B cell (primary cell): ENCODE measurements around the gene KLK6. TPM values are rescaled to one million over a fixed set of nuclear protein-coding genes. Genes with fewer than 3 reads are reported as not detected.

Experiments
- ATAC-seq: fragments of 200-7000 bp; cut with Tn5 transposase; one replicate; pipeline ENCODE4 v1.10.0; 2021; ENCODE audit warnings: low read depth, mild to moderate bottlenecking, moderate number of reproducible peaks, moderate library complexity
- CTCF ChIA-PET: fragments of 350-600 bp; sonication (Branson Sonifier 250); formaldehyde crosslinking; loops from one replicate; lab custom pipeline; 2021; ENCODE audit warnings: antibody characterized with exemption, inconsistent platforms; lab: Charles Lee
- POLR2A ChIA-PET: fragments of 350-600 bp; sonication (Branson Sonifier 250); formaldehyde crosslinking; loops from one replicate; lab custom pipeline; 2021; ENCODE audit warnings: antibody characterized with exemption; lab: Charles Lee
- DNase-seq: peaks from one replicate; pipeline ENCODE4 v3.0.0; 2013
- H2AFZ ChIP-seq: 2 replicates; pipeline ENCODE4 v1.6.1; 2012; ENCODE audit warnings: mild to moderate bottlenecking, low read depth, low read length; ENCODE audit not compliant: insufficient read depth, poor library complexity, severe bottlenecking
- H3K27ac ChIP-seq, 2 donors: 1 replicate in 1 of 2; 2 replicates in 1 of 2; pipeline ENCODE4 v1.5.1; 2012 to 2013; ENCODE audit warnings: low read length in 2 of 2, mild to moderate bottlenecking in 2 of 2, moderate library complexity in 1 of 2
- H3K27me3 ChIP-seq, 4 experiments: fragments of 200-600 bp in 1 of 4; sonication (generic) in 1 of 4; replicated peaks in 1 of 4; 1 replicate in 2 of 4; 2 replicates in 2 of 4; pipeline versions ENCODE4 v1.6.1 to v1.7.0; 2013 to 2016; ENCODE audit warnings: low read length in 3 of 4, mild to moderate bottlenecking in 2 of 4, mixed read lengths in 1 of 4, moderate library complexity in 1 of 4; ENCODE audit not compliant: insufficient read depth in 4 of 4, control insufficient read depth in 3 of 4; ENCODE audit errors: control extremely low read depth in 1 of 4
- H3K36me3 ChIP-seq, 2 experiments: replicated peaks in 1 of 2; 1 replicate in 1 of 2; 2 replicates in 1 of 2; pipeline versions ENCODE4 v1.6.1 to v1.7.1; 2013; ENCODE audit warnings: low read length in 1 of 2; ENCODE audit not compliant: insufficient read depth in 2 of 2, control insufficient read depth in 1 of 2; ENCODE audit errors: control extremely low read depth in 1 of 2, extremely low read depth in 1 of 2
- H3K4me1 ChIP-seq, 2 donors: fragments of 200-600 bp in 1 of 2; sonication (generic) in 1 of 2; 1 replicate in 1 of 2; 2 replicates in 1 of 2; pipeline versions ENCODE4 v1.5.1 to v1.6.1; 2013 to 2017; ENCODE audit warnings: low read length in 2 of 2; ENCODE audit not compliant: control insufficient read depth in 2 of 2, insufficient read depth in 2 of 2
- H3K4me2 ChIP-seq: replicated peaks from 2 replicates; pipeline ENCODE3; 2012; ENCODE audit warnings: mild to moderate bottlenecking, low read depth, low read length; ENCODE audit not compliant: poor library complexity, severe bottlenecking
- H3K4me3 ChIP-seq, 5 experiments: fragments of 200-600 bp in 1 of 5; sonication (generic) in 1 of 5; 1 replicate in 3 of 5; 2 replicates in 2 of 5; pipeline versions ENCODE4 v1.5.1 to v1.7.0; 2011 to 2016; ENCODE audit warnings: low read length in 4 of 5, mild to moderate bottlenecking in 4 of 5, low read depth in 2 of 5, control low read depth in 1 of 5, moderate library complexity in 1 of 5; ENCODE audit not compliant: insufficient read depth in 1 of 5; ENCODE audit errors: control extremely low read depth in 1 of 5, extremely low read depth in 1 of 5
- H3K79me2 ChIP-seq: fragments of 200-600 bp; sonication (generic); one replicate; pipeline ENCODE4 v1.6.0; 2016; ENCODE audit warnings: low read length; ENCODE audit not compliant: control insufficient read depth, insufficient read depth
- H3K9ac ChIP-seq: fragments of 200-600 bp; sonication (generic); 2 replicates; pipeline ENCODE4 v1.6.1; 2017; ENCODE audit warnings: mild to moderate bottlenecking, low read length, moderate library complexity
- H3K9me3 ChIP-seq, 3 donors: one replicate each; pipeline versions ENCODE4 v1.6.1 to v1.7.1; 2013; ENCODE audit warnings: low read length in 2 of 3; ENCODE audit not compliant: control insufficient read depth in 2 of 3, insufficient read depth in 1 of 3; ENCODE audit errors: control extremely low read depth in 1 of 3
- H4K20me1 ChIP-seq: 2 replicates; pipeline ENCODE4 v1.6.0; 2012; ENCODE audit warnings: mild to moderate bottlenecking, low read length; ENCODE audit not compliant: insufficient read depth, control insufficient read depth, poor library complexity, severe bottlenecking
- H3K27ac Mint-ChIP-seq: one replicate; pipeline ENCODE4 v1.8.0; 2021; ENCODE audit warnings: mixed read lengths
- H3K27me3 Mint-ChIP-seq: one replicate; pipeline ENCODE4 v1.8.0; 2021; ENCODE audit warnings: mixed read lengths
- H3K4me1 Mint-ChIP-seq: one replicate; pipeline ENCODE4 v1.8.0; 2021; ENCODE audit warnings: mixed read lengths
- H3K4me3 Mint-ChIP-seq: one replicate; pipeline ENCODE4 v1.8.0; 2021; ENCODE audit warnings: mixed read lengths
- H3K9me3 Mint-ChIP-seq: one replicate; pipeline ENCODE4 v1.8.0; 2022; ENCODE audit warnings: mixed read lengths; ENCODE audit not compliant: insufficient read depth
- EZH2 ChIP-seq: IDR thresholded peaks from 2 replicates; pipeline ENCODE4 v1.6.1; 2012; ENCODE audit warnings: borderline replicate concordance, low read depth, mild to moderate bottlenecking, moderate library complexity, low read length; ENCODE audit not compliant: insufficient read depth, poor library complexity, severe bottlenecking
- WGBS: methylation state at CpG from one replicate; pipeline ENCODE4 v1.1.5; 2013; ENCODE audit warnings: missing lambda C conversion rate; ENCODE audit not compliant: insufficient coverage; 5-methylcytosine and 5-hydroxymethylcytosine counted together
- intact Hi-C: fragments of 100-400 bp; cut with micrococcal nuclease; formaldehyde crosslinking; loops from one replicate; pipeline ENCODE4 v1.10.0; 2022
- polyA plus RNA-seq: library from polyadenylated mRNA; depleted of rRNA; stranded (reverse); fragments of >200 nt; gene quantifications from 2 replicates; pipeline ENCODE4 v1.2.3, GENCODE V29; 2012
- total RNA-seq, 2 donors: library from RNA; stranded (reverse); fragments of 120-200 nt in 1 of 2; gene quantifications; 1 replicate in 1 of 2; 2 replicates in 1 of 2; pipeline versions ENCODE4 v1.2.3 to v1.2.4, GENCODE V29; 2013 to 2022
- TF ChIP-seq, protein P1 (sequence below): fragments of 200-600 bp; IDR thresholded peaks from one replicate; pipeline ENCODE4 v1.8.0; 2022; ENCODE audit warnings: antibody characterized with exemption, mild to moderate bottlenecking

The KLK6 gene
- total and polyA plus RNA-seq, 2 donors (not counting 1 experiment from before 2014, with no cell fraction given), result not detected

DNA sequence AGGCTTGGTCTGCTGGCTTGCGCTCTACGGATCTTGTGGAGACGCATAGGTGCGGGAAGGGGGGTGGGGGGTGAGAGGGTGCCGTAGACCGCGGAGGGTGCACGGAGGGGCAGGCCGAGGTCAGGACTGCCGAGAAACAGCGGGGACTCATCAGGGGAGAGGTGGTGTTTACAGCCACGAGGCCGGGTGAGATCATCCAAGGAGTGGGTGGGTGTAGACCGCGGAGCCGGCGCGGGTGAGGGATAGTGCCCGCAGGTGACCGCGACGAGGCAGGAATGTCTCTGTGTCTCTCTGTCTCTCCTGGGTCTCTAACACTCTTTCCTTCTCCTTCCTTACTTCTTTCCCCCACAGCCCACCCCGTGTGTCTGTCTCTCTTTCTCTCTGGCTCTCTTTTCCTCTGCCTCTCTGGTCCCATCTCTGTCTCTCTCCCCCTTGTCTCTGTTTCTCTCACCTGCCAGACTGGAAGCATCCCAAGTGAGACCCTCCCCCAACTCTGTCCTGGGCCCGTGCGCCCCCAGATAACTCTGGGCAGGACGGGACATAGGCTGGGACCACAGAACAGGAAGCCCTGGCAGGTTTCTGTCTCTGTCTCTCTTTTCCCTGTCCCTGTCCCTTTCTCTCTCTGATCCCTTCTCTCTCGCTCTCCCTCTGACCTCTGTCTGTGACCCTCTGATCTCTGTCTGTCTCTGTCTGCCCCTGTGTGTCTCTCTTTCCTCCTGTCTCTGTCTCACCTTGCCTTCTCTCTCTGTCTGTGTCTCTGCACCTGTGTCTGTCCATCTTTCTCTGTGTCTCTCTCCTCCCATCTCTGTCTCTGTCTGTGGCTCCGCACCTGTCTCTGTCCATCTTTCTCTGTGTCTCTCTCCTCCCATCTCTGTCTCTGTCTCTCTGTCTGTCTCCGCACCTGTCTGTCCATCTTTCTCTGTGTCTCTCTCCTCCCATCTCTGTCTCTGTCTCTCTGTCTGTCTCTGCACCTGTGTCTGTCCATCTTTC is 56.4 kb downstream of the KLK6 start:
- Histone ChIP-seq H3K4me2 (peak overlapping the region; percentile 25), H2AFZ (no peak overlapping the region), H3K79me2 (no peaks in the 10 kb centered on the region), H4K20me1 (no peaks in the 10 kb centered on the region), H3K27ac (no peak overlapping the region), H3K36me3 (no peaks in the 10 kb centered on the region), H3K27me3 (peaks cover 0 to 59% (median 25%) of the 10 kb centered on the region in 4 experiments), H3K9ac (no peak overlapping the region), H3K4me3 (no peak overlapping the region), H3K4me1 (peaks cover 10 to 18% of the 10 kb centered on the region in 2 donors), H3K9me3 (peaks cover 0 to 19% (median 0%) of the 10 kb centered on the region in 3 donors)
- peaks cover 20% of the 10 kb centered on the region for H3K4me1 Mint-ChIP-seq
- no peaks in the 10 kb centered on the region for H3K9me3 Mint-ChIP-seq
- ChIA-PET POLR2A (no interaction called here), CTCF (interaction anchor here (1.0 kb wide), 1 partner anchor 9 kb away, joined by 5 read pairs; no protein-coding TSS in a partner anchor)
- H3K27ac Mint-ChIP-seq, result no peak overlapping the region
- intact Hi-C loops, result no loop called here
- H3K4me3 Mint-ChIP-seq, result no peak overlapping the region
- WGBS, result 6% methylated on average over 27 of the region's 29 CpGs
- TF ChIP-seq, protein P1, sequence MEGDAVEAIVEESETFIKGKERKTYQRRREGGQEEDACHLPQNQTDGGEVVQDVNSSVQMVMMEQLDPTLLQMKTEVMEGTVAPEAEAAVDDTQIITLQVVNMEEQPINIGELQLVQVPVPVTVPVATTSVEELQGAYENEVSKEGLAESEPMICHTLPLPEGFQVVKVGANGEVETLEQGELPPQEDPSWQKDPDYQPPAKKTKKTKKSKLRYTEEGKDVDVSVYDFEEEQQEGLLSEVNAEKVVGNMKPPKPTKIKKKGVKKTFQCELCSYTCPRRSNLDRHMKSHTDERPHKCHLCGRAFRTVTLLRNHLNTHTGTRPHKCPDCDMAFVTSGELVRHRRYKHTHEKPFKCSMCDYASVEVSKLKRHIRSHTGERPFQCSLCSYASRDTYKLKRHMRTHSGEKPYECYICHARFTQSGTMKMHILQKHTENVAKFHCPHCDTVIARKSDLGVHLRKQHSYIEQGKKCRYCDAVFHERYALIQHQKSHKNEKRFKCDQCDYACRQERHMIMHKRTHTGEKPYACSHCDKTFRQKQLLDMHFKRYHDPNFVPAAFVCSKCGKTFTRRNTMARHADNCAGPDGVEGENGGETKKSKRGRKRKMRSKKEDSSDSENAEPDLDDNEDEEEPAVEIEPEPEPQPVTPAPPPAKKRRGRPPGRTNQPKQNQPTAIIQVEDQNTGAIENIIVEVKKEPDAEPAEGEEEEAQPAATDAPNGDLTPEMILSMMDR, result no peak
- TF ChIP-seq EZH2, result no peak
- DNase-seq, result peak; percentile 51
- peaks cover 33% of the 10 kb centered on the region for H3K27me3 Mint-ChIP-seq
- no peak for ATAC-seq
